Right cardiac atrium (tissue), 5 donors: ENCODE measurements around the gene EDEM3. TPM values are rescaled to one million over a fixed set of nuclear protein-coding genes. Genes with fewer than 3 reads are reported as not detected.
"Not testable (repeated sequence)": the region's sequence is repeated elsewhere in the genome, so short reads cannot be mapped to it uniquely, and the experiment has no call there.

Source experiments
- ATAC-seq, 2 donors: fragments of 200-7000 bp; cut with Tn5 transposase; one replicate each; pipeline versions ENCODE4 v1.8.0 to v1.9.1; 2020; ENCODE audit warnings: moderate library complexity in 2 of 2, mild to moderate bottlenecking in 1 of 2
- DNase-seq, 3 donors: peaks; one replicate each; pipeline ENCODE4 v3.0.0-alpha.2; 2020
- H3K27ac ChIP-seq: one replicate; pipeline ENCODE4 v1.5.1; 2013; ENCODE audit warnings: mild to moderate bottlenecking, low read length, control low read depth, moderate library complexity
- H3K27me3 ChIP-seq: one replicate; pipeline ENCODE4 v1.6.1; 2013; ENCODE audit not compliant: control insufficient read depth, insufficient read depth
- H3K4me1 ChIP-seq: one replicate; pipeline ENCODE4 v1.6.1; 2013; ENCODE audit warnings: low read length; ENCODE audit not compliant: control insufficient read depth, insufficient read depth
- H3K4me3 ChIP-seq: one replicate; pipeline ENCODE4 v1.5.1; 2013; ENCODE audit warnings: low read length, control low read depth
- H3K9me3 ChIP-seq: one replicate; pipeline ENCODE4 v1.6.1; 2013; ENCODE audit warnings: low read length; ENCODE audit not compliant: control insufficient read depth
- WGBS: extraction: QIAGEN DNeasy Blood & Tissue Kit; methylation state at CpG from one replicate; pipeline ENCODE4 v1.1.7; 2013; 5-methylcytosine and 5-hydroxymethylcytosine counted together
- intact Hi-C, 4 donors: fragments of 100-400 bp; cut with DNase I; formaldehyde crosslinking; loops; one replicate each; pipeline versions ENCODE4 v1.11.0 to v1.14.0; 2022 to 2023
- polyA plus RNA-seq: library from polyadenylated mRNA; stranded (reverse); fragments of 200-250 nt; gene quantifications from one replicate; pipeline ENCODE4 v1.2.3, GENCODE V29; 2013
- total RNA-seq, 4 donors: library from RNA; stranded (reverse); fragmentation: NEBNext Ultra II Directional; extraction: Animal tissue kit (Norgen Biotek cat#: 25700); gene quantifications; one replicate each; pipeline ENCODE4 v1.2.1, GENCODE V29; 2021
- donor health status: healthy with polysubstance abuse.
- donor health status: DM: no; HTN: yes; CAD: no.
- donor health status: DM: no; HTN: no; CAD: no.
- donor health status: DM: no; HTN: yes; CAD: no; lungs with severe emphysema.
- donor health status: DM: yes; HTN: yes; CAD: no.

The EDEM3 gene
- total and polyA plus RNA-seq, 5 donors: 10.2 to 26.1 (median 19.9) TPM

DNA sequence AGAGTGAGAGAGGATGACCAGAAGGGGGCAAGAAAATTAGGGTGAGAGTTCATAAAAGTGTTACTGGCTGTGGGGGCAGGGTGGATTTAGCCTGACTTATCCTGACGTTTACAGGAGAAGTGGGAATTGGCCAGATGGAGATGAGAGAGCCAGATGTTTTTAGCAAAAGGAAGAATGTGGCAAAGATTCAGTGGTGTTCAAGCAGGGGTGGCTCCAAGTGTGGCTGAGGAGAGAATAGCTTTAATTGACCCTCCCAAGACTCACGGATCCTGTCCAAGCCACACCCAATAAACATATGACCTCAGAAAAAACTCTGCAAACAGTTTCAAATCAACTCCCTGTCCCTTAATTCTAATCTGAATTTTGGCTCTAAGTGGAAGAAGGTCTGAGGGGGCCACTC is 35.2 kb upstream of the EDEM3 start:
- no peaks in the 10 kb centered on the region for H3K9me3 ChIP-seq
- DNase-seq: no peak
- ATAC-seq: no peak
- no peak overlapping the region for H3K27ac ChIP-seq
- intact Hi-C loops: no loop called here
- H3K4me1 ChIP-seq: peaks cover 9% of the 10 kb centered on the region
- H3K4me3 ChIP-seq: no peak overlapping the region
- WGBS: 32% methylated on average over 2 of the region's 2 CpGs
- H3K27me3 ChIP-seq: no peaks in the 10 kb centered on the region

DNA sequence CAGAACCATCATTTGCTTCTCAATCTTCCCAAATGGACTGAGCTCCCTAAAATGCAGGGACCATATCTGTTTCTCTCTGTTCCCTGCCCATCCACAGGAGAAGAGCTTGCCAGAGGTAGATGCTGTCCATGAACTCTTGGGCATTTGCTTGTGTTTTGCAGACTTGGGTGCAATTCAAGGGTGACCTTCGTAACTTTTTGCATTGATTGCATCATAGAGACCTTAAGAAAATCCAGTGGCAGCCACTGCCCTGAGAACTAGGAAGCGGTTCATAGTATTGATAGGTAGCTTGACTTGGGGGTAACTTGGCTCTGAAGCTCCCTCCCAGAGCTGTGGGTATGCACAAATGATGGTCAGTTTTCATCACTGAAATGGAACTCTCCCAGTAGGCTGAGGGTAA is 34.3 kb upstream of the EDEM3 start:
- ATAC-seq: no peak
- no peaks in the 10 kb centered on the region for H3K27me3 ChIP-seq
- WGBS: 91% methylated on average over 2 of the region's 2 CpGs
- H3K4me3 ChIP-seq: no peak overlapping the region
- DNase-seq: no peak
- no peaks in the 10 kb centered on the region for H3K9me3 ChIP-seq
- H3K4me1 ChIP-seq: peaks cover 9% of the 10 kb centered on the region
- intact Hi-C loops: no loop called here
- H3K27ac ChIP-seq: no peak overlapping the region

DNA sequence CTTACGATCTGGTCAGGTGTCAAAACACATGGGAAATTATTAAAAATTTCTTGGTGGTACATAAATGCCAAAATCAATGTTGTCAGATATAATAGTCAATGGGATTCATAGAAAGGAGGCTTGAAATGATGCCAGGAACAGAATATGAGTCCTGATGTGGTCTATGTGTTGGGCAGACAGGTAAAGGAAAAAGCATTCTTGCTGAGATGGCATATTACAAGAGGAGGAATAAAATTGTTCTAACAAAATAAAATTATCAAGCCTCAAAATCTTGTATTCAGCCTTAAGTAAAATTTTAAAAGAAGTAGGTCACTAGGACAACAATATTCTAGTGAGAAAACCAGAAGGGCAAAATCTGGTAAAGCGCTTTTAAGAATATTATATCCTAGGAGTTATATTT is 30.9 kb upstream of the EDEM3 start:
- DNase-seq (no peak), ATAC-seq (no peak)
- no peaks in the 10 kb centered on the region for H3K9me3 ChIP-seq
- no peak overlapping the region for H3K4me3 ChIP-seq
- intact Hi-C loops: no loop called here
- no peaks in the 10 kb centered on the region for H3K4me1 ChIP-seq
- no peaks in the 10 kb centered on the region for H3K27me3 ChIP-seq
- 95% methylated on average over 2 of the region's 2 CpGs for WGBS
- no peak overlapping the region for H3K27ac ChIP-seq

DNA sequence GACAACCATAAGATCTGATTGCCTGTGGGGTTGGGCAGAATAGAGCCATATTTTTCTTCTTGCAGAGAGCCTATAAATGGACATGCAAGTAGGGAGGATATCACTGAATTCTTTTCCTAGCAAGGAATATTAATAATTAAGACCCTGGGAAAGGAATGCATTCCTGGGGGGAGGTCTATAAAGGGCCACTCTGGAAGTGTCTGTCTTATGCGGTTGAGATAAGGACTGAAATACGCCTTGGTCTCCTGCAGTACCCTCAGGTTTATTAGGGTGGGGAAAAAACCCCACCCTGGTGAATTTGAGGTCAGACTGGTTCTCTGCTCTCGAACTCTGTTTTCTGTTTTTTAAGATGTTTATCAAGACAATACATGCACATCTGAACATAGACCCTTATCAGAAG is 29.1 kb upstream of the EDEM3 start:
- ATAC-seq, intact Hi-C loops, H3K4me1 ChIP-seq, H3K4me3 ChIP-seq, H3K27me3 ChIP-seq, H3K27ac ChIP-seq, DNase-seq, H3K9me3 ChIP-seq: not testable (repeated sequence)
- WGBS: 93% methylated on average over 3 of the region's 3 CpGs

DNA sequence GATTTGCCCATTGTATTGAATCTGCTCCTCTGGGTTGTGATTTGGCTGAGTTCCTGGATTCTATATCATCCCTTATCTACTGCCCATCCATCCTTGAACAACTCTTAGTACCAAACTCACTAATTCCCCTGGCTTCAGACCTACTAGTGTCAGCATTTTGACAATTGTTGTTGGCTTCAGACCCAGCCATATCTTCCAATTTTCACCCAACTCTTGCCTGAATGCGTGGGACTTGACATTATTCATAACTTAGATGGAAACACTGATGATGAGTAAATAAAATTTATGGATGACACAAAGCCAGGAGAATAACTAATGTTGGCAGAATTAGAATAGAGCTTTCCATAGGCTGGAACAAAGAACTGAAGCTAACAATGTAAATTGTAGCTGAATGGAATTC is 27.3 kb upstream of the EDEM3 start:
- H3K9me3 ChIP-seq: no peaks in the 10 kb centered on the region
- no peak overlapping the region for H3K4me3 ChIP-seq
- no peaks in the 10 kb centered on the region for H3K4me1 ChIP-seq
- no peak overlapping the region for H3K27ac ChIP-seq
- intact Hi-C loops: no loop called here
- DNase-seq: no peak
- WGBS: 69% methylated on average over 1 of the region's 1 CpG
- no peaks in the 10 kb centered on the region for H3K27me3 ChIP-seq
- no peak for ATAC-seq

DNA sequence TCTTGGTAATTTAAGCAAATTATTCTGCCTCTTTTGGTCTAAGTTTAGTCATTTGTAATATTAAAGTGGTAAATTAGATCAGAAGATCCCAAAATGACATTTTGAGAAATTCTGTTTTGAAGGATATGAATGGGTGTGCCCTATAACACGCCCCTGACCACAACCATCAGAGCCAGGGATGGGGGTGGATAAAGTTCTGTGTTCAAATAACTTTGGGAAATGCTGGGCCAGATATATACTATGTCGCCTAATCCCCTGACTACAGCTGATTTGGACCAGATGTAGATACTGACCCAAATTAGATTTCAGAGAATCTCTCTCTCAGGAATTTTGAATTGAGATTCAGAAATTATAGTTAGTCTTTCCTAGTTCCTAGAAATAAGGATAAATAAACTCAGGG is 21.2 kb upstream of the EDEM3 start:
- no peaks in the 10 kb centered on the region for H3K9me3 ChIP-seq
- no peak overlapping the region for H3K4me3 ChIP-seq
- ATAC-seq: no peak
- DNase-seq: no peak
- H3K27ac ChIP-seq: no peak overlapping the region
- intact Hi-C loops: no loop called here
- no peaks in the 10 kb centered on the region for H3K27me3 ChIP-seq
- H3K4me1 ChIP-seq: no peaks in the 10 kb centered on the region
- WGBS: 87% methylated on average over 2 of the region's 2 CpGs

DNA sequence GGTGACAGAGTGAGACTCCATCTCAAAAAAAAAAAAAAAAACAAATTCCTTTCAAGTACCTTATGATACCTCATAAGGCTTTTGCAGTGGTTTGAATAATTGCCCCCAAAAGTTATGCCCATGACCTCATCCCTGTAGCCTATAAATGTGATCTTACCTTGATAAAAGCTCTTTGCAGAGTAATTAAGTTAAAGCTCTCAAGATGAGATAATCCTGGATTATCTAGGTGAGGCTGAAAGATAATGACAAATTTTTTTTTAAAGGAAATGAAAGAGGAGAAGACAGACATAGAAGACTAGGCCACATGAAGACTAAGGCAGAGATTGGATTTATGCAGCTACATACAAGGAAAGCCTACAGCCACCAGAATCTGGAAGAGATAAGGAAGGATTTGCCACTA is 20.7 kb upstream of the EDEM3 start:
- no peak for ATAC-seq
- DNase-seq: no peak
- no peaks in the 10 kb centered on the region for H3K9me3 ChIP-seq
- H3K4me1 ChIP-seq: no peaks in the 10 kb centered on the region
- H3K27me3 ChIP-seq: no peaks in the 10 kb centered on the region
- H3K4me3 ChIP-seq: no peak overlapping the region
- intact Hi-C loops: no loop called here
- H3K27ac ChIP-seq: no peak overlapping the region

DNA sequence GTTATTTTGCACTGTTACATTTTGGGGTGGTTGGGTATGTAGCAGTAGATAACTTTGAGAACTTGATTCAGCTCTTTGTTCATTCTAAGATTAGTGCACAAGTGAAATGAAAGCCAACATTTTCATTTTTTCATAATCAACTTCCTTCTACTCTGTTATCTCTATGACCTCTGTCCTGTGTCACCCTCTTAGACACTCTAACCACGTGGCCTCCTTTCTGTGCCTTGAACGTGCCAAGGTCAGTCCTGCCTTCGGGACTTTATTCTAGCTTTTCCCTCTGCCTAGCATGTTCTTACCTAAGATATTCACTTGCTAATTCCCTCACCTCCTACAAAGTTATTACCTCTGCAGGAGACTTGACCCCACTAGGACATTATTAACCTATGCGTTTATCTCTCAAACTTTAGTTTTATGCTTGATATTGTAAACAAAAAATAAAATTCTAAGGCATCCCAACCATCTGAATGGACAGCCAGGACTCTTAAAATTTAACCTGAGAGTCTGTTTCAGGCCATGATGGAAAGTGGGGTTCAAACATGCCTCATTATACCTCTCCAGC is 19.2 kb upstream of the EDEM3 start:
- H3K4me1 ChIP-seq: no peaks in the 10 kb centered on the region
- WGBS: 50% methylated on average over 4 of the region's 4 CpGs
- no peak overlapping the region for H3K4me3 ChIP-seq
- H3K27me3 ChIP-seq: no peaks in the 10 kb centered on the region
- intact Hi-C loops: no loop called here
- no peak for DNase-seq
- H3K27ac ChIP-seq: no peak overlapping the region
- no peak for ATAC-seq
- no peaks in the 10 kb centered on the region for H3K9me3 ChIP-seq

DNA sequence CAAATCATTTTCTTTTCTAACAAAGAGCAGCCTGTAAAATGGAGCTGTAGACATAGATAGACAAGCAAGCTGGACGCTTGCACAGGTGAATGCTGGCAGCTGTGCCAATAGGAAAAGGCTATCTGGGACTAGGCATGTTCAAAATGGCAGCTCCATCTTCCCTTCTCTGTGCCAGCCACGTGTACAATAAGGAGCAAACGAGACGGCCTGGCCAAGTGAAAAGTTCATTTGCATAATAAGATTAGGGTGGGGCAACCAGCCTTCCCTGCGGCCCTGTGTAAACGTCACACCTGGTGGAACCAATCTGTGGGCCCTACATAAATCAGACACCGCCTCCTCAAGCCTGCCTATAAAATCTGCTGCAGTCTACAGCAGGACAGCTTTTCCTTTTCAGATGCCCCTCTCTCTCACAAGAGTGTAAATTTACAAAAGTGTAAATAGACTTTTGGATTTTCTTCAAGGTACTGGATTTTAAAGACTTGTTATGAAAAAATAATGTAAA is 16.6 kb upstream of the EDEM3 start:
- intact Hi-C loops: no loop called here
- WGBS: 78% methylated on average over 7 of the region's 7 CpGs
- Histone ChIP-seq H3K27me3 (no peaks in the 10 kb centered on the region), H3K4me1 (no peaks in the 10 kb centered on the region), H3K27ac (no peak overlapping the region), H3K9me3 (no peaks in the 10 kb centered on the region), H3K4me3 (no peak overlapping the region)
- ATAC-seq (no peak), DNase-seq (no peak)

DNA sequence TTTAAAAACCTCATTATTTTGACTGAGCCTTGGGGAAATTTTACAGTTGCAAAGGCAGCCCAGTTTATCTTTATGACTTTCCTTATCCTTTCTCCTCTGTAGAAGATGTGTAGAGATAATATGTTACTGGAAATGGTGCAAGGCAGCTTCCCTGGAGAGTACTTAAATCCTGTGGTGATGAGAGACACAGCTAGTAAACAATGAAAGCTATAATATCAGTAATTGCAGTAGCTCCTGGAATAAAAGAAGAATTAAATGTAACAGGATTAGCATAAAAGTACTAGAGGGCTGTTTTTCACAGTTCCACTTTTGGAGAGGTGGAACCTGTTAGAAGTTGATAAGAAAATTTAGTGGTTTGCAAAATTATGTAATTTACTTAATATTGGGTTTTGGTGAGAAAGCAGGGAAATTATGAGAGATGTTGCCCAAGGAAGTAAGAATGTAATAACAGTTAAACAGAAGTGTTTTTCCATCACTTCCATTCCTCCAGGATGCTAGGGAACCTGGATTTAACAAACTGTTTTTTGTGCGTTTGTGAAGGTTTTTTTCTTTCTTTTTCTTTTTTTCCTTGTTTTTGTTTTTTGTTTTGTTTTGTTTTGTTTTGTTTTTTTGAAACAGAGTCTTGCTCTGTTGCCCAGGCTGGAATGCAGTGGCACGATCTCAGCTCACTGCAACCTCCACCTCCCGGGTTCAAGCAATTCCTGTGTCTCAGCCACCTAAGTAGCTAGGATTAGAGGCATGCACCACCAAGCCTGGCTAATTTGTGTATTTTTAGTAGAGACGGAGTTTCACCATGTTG is 15.7 kb upstream of the EDEM3 start:
- Histone ChIP-seq H3K4me1 (no peaks in the 10 kb centered on the region), H3K9me3 (no peaks in the 10 kb centered on the region), H3K4me3 (no peak overlapping the region), H3K27ac (no peak overlapping the region), H3K27me3 (no peaks in the 10 kb centered on the region)
- WGBS: 88% methylated on average over 4 of the region's 4 CpGs
- DNase-seq (no peak), ATAC-seq (no peak)
- intact Hi-C loops: no loop called here

DNA sequence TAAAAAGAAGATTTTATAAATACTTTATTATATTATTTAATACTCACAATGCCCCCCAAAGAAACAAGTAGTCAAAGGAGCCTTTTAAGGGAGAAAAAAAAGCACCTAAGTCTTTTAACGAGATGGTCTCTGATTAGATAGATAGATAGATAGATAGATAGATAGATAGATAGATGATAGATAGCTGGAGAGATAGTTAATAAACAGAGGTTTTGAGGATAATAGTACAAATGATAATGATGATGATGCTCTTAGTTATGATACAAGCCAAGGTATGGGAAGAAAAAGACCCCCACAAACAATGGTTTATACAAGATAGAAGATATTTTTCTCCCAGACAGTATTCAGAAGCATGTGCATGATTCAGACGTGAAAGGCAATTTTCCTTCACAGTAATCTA is 14.6 kb upstream of the EDEM3 start:
- Histone ChIP-seq H3K4me3 (no peak overlapping the region), H3K27ac (no peak overlapping the region), H3K4me1 (no peaks in the 10 kb centered on the region), H3K27me3 (no peaks in the 10 kb centered on the region), H3K9me3 (no peaks in the 10 kb centered on the region)
- 61% methylated on average over 2 of the region's 2 CpGs for WGBS
- intact Hi-C loops: no loop called here
- DNase-seq (no peak), ATAC-seq (no peak)
